Measurements from ENCODE around the gene GSK3B. TPM values are rescaled to one million over a fixed set of nuclear protein-coding genes. Genes with fewer than 3 reads are reported as not detected.

GSK3B gene
- polyA plus RNA-seq, 3 donors: 16.2 to 20.6 (median 20.5) TPM

- no peak overlapping the region for H3K4me2 ChIP-seq (replicated peaks; ENCODE audit: extremely low read depth, low read length, poor library complexity, severe bottlenecking)
- no peaks in the 10 kb centered on the region for H3K36me3 ChIP-seq (replicated peaks in 1 of 2; ENCODE audit: control insufficient read depth in 1 of 2, insufficient read depth in 2 of 2, low read length in 2 of 2)
- H3K79me2 ChIP-seq (ENCODE audit: insufficient read depth, low read length): no peaks in the 10 kb centered on the region
- no peak for DNase-seq
- Mint-ChIP-seq H3K9me3 (peaks cover 0 to 7% (median 5%) of the 10 kb centered on the region in 7 donors), H3K4me1 (peaks cover 32% of the 10 kb centered on the region), H3K27me3 (ENCODE audit: low read depth in 3 of 3) (no peaks in the 10 kb centered on the region), H3K36me3 (no peaks in the 10 kb centered on the region), H3K4me3 (no peak overlapping the region), H3K27ac (no peak overlapping the region)
- intact Hi-C loops (cut with micrococcal nuclease): no loop called here
- no peaks in the 10 kb centered on the region for H3K9me3 ChIP-seq (replicated peaks in 1 of 2; ENCODE audit: control insufficient read depth in 1 of 2, insufficient read depth in 1 of 2, low read length in 2 of 2)
- no peak overlapping the region for H3K27ac ChIP-seq (ENCODE audit: low read depth in 1 of 2, low read length in 2 of 2)
- no peaks in the 10 kb centered on the region for H3K27me3 ChIP-seq (ENCODE audit: control insufficient read depth in 2 of 2, insufficient read depth in 2 of 2, low read length in 2 of 2)
- WGBS (ENCODE audit: insufficient coverage): no CpG with 5 or more reads among the region's 1 CpG
- no peaks in the 10 kb centered on the region for H4K20me1 ChIP-seq (ENCODE audit: insufficient read depth, low read length)
- H3K4me1 ChIP-seq (ENCODE audit: control insufficient read depth in 1 of 2, insufficient read depth in 2 of 2, low read length in 2 of 2): peaks cover 20% of the 10 kb centered on the region in 2 donors
- no peak overlapping the region for H3K9ac ChIP-seq (ENCODE audit: insufficient read depth, low read length, poor library complexity, severe bottlenecking)
- no peak overlapping the region for H2AFZ ChIP-seq (ENCODE audit: insufficient read depth, low read depth, low read length, poor library complexity, severe bottlenecking)
- no peak overlapping the region for H3K4me3 ChIP-seq (replicated peaks in 1 of 3; ENCODE audit: low read depth in 2 of 3, low read length in 3 of 3)
- TF ChIP-seq, protein P1, sequence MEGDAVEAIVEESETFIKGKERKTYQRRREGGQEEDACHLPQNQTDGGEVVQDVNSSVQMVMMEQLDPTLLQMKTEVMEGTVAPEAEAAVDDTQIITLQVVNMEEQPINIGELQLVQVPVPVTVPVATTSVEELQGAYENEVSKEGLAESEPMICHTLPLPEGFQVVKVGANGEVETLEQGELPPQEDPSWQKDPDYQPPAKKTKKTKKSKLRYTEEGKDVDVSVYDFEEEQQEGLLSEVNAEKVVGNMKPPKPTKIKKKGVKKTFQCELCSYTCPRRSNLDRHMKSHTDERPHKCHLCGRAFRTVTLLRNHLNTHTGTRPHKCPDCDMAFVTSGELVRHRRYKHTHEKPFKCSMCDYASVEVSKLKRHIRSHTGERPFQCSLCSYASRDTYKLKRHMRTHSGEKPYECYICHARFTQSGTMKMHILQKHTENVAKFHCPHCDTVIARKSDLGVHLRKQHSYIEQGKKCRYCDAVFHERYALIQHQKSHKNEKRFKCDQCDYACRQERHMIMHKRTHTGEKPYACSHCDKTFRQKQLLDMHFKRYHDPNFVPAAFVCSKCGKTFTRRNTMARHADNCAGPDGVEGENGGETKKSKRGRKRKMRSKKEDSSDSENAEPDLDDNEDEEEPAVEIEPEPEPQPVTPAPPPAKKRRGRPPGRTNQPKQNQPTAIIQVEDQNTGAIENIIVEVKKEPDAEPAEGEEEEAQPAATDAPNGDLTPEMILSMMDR (IDR thresholded peaks at IDR 0.05): no peak
Measured at GRCh38 chr3:119778176-119778575, 316.1 kb downstream of the GSK3B start.

DNA sequence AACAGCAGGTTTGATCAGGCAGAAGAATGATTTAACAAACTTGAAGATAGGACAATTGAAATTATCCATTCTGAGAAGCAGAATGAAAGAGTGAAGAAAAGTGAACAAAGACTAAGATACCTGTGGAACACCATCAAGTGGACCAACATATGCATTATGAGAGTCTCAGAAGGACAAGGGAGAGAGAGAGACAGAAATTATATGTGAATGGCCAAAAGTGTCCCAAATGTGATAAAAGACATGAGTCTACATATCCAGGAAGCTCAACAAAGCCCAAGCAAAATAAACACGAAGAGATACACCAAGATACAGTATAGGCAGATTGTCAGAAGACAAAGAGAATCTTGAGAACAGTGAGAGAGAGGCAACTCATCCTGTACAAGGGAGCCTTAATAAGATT lies 317.9 kb downstream of the GSK3B start:
- no peak overlapping the region for H3K4me3 ChIP-seq (replicated peaks in 1 of 3; ENCODE audit: low read depth in 2 of 3, low read length in 3 of 3)
- H3K36me3 ChIP-seq (replicated peaks in 1 of 2; ENCODE audit: control insufficient read depth in 1 of 2, insufficient read depth in 2 of 2, low read length in 2 of 2): no peaks in the 10 kb centered on the region
- H3K27me3 ChIP-seq (ENCODE audit: control insufficient read depth in 2 of 2, insufficient read depth in 2 of 2, low read length in 2 of 2): no peaks in the 10 kb centered on the region
- H3K4me2 ChIP-seq (replicated peaks; ENCODE audit: extremely low read depth, low read length, poor library complexity, severe bottlenecking): no peak overlapping the region
- H3K9me3 ChIP-seq (replicated peaks in 1 of 2; ENCODE audit: control insufficient read depth in 1 of 2, insufficient read depth in 1 of 2, low read length in 2 of 2): no peaks in the 10 kb centered on the region
- Mint-ChIP-seq H3K27ac (no peak overlapping the region), H3K9me3 (peaks cover 0 to 7% (median 5%) of the 10 kb centered on the region in 7 donors), H3K4me1 (peaks cover 26% of the 10 kb centered on the region), H3K36me3 (no peaks in the 10 kb centered on the region), H3K27me3 (ENCODE audit: low read depth in 3 of 3) (no peaks in the 10 kb centered on the region), H3K4me3 (no peak overlapping the region)
- no peak for DNase-seq
- no peaks in the 10 kb centered on the region for H3K79me2 ChIP-seq (ENCODE audit: insufficient read depth, low read length)
- TF ChIP-seq, protein P1 (IDR thresholded peaks at IDR 0.05): no peak
- no peak overlapping the region for H2AFZ ChIP-seq (ENCODE audit: insufficient read depth, low read depth, low read length, poor library complexity, severe bottlenecking)
- H3K4me1 ChIP-seq (ENCODE audit: control insufficient read depth in 1 of 2, insufficient read depth in 2 of 2, low read length in 2 of 2): peaks cover 16 to 17% of the 10 kb centered on the region in 2 donors
- no peaks in the 10 kb centered on the region for H4K20me1 ChIP-seq (ENCODE audit: insufficient read depth, low read length)
- H3K9ac ChIP-seq (ENCODE audit: insufficient read depth, low read length, poor library complexity, severe bottlenecking): no peak overlapping the region
- no CpG with 5 or more reads among the region's 1 CpG for WGBS (ENCODE audit: insufficient coverage)
- H3K27ac ChIP-seq (ENCODE audit: low read depth in 1 of 2, low read length in 2 of 2): no peak overlapping the region
- intact Hi-C loops (cut with micrococcal nuclease): no loop called here

Measured in CD14-positive monocyte (primary cell).